Fibroblast of villous mesenchyme (primary cell): Measurements from ENCODE around the gene SCLT1. TPM values are rescaled to one million over a fixed set of nuclear protein-coding genes. Genes with fewer than 3 reads are reported as not detected.
A peak's percentile ranks its signal among the peaks of the same experiment; 100 is the strongest.

ENCODE experiments used
- DNase-seq: peaks from one replicate; pipeline ENCODE4 v3.0.0-alpha.2; 2010; ENCODE audit warnings: low read depth
- H3K4me3 ChIP-seq: 2 replicates; pipeline ENCODE4 v1.5.1; 2011; ENCODE audit warnings: low read depth, mild to moderate bottlenecking, low read length
- CTCF ChIP-seq: IDR thresholded peaks from 2 replicates; pipeline ENCODE4 v1.5.1; 2012; ENCODE audit warnings: low read depth, mild to moderate bottlenecking, low read length; ENCODE audit not compliant: insufficient read depth
- total RNA-seq: library from RNA; depleted of rRNA; stranded (reverse); fragments of >200 nt; gene quantifications from 2 replicates; pipeline ENCODE4 v1.2.3, GENCODE V29; 2012

SCLT1 gene
- total RNA-seq, 1 donor = 28.1 TPM

GRCh38 chr4:128954941-128955340, 138.4 kb downstream of the SCLT1 start:
- H3K4me3 ChIP-seq = no peak overlapping the region
- TF ChIP-seq CTCF = no peak
- no peak for DNase-seq

- no peak overlapping the region for H3K4me3 ChIP-seq
- TF ChIP-seq CTCF = no peak
- DNase-seq = no peak
Observed at GRCh38 chr4:128951316-128951715, 142.0 kb downstream of the SCLT1 start.

GRCh38 chr4:128950796-128951195, 142.5 kb downstream of the SCLT1 start:
- no peak for DNase-seq
- H3K4me3 ChIP-seq = no peak overlapping the region
- no peak for TF ChIP-seq CTCF

GRCh38 chr4:128946916-128947315, 146.4 kb downstream of the SCLT1 start:
- no peak for DNase-seq
- no peak for TF ChIP-seq CTCF

GRCh38 chr4:128942607-128943006, 150.7 kb downstream of the SCLT1 start:
- H3K4me3 ChIP-seq = no peak overlapping the region
- TF ChIP-seq CTCF = no peak
- DNase-seq = no peak

More at GRCh38 chr4:128946916-128947315, 146.4 kb downstream of the SCLT1 start:
- no peak overlapping the region for H3K4me3 ChIP-seq

- TF ChIP-seq CTCF = no peak
- no peak for DNase-seq
- H3K4me3 ChIP-seq = no peak overlapping the region
Observed at GRCh38 chr4:128940971-128941370, 152.4 kb downstream of the SCLT1 start.

GRCh38 chr4:128930051-128930450, 163.3 kb downstream of the SCLT1 start:
- no peak for TF ChIP-seq CTCF
- no peak overlapping the region for H3K4me3 ChIP-seq
- peak; percentile 16 for DNase-seq
